ENCODE measurements around the gene LETMD1. TPM values are rescaled to one million over a fixed set of nuclear protein-coding genes. Genes with fewer than 3 reads are reported as not detected.

The LETMD1 gene
- total and polyA plus RNA-seq, 9 of the 15 experiments (the other 6 are each of a cell fraction or from before 2014, with no cell fraction given) = 58.7 to 163 (median 75.4) TPM

DNA sequence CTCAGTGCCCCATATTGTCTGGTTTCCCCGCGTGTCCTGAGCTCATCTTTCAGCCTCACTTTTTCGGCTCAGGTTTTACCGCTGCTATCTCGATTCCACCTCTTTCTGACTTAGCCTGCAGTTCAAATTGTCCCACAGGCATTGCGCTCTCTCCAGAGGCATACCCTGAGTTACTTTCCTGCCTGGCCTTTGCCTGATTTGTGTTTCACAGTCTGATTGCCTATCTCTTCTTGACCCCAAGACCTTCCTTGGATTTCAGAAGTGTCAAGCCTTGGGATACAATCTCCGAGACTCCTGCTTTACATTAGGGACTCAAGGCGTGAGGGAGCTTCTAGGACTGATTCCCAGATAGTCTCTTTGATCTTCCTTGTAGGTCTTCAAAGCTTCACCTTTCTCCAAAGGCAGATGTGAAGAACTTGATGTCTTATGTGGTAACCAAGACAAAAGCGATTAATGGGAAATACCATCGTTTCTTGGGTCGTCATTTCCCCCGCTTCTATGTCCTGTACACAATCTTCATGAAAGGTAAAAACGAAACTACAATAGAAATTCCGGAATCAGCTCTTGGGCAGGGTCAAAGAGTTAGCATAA is 629 bp downstream of the LETMD1 start (continued):
- TF ChIP-seq ZNF586 (CRISPR knock-in tag; conservative IDR thresholded peaks at IDR 0.05) (no peak), TEAD1 (CRISPR knock-in tag; IDR thresholded peaks at IDR 0.05) (peak in 1 of 2 experiments; percentile 14; a peak in 1 of 4 replicates), CREB1 (IDR thresholded peaks at IDR 0.05) (no peak), CREB1 (CRISPR knock-in tag; IDR thresholded peaks at IDR 0.05) (no peak), HEY1 (CRISPR knock-in tag; IDR thresholded peaks at IDR 0.05; ENCODE audit: borderline replicate concordance) (no peak), ZBTB26 (CRISPR knock-in tag; IDR thresholded peaks at IDR 0.05) (0 out of 2 replicates have a peak, but pooled peaks have one; percentile 36), ZNF785 (CRISPR knock-in tag; IDR thresholded peaks at IDR 0.05) (no peak), MAFG (tag; conservative IDR thresholded peaks at IDR 0.05) (no peak), ZNF695 (CRISPR knock-in tag; IDR thresholded peaks at IDR 0.05) (0 out of 2 replicates have a peak, but pooled peaks have one; percentile 44), KAT8 (IDR thresholded peaks at IDR 0.05; ENCODE audit: low read depth) (no peak), ZSCAN29 (IDR thresholded peaks at IDR 0.05) (no peak), DPF2 (IDR thresholded peaks at IDR 0.05) (0 out of 2 replicates have a peak, but pooled peaks have one; percentile 36), CREBBP (IDR thresholded peaks at IDR 0.05; ENCODE audit: low read depth, low read length) (no peak), CHD1 (IDR thresholded peaks at IDR 0.05; ENCODE audit: low read length) (peak; percentile 68), SMAD4 (CRISPR knock-in tag; conservative IDR thresholded peaks at IDR 0.05) (0 out of 2 replicates have a peak, but pooled peaks have one; percentile 19), BCLAF1 (IDR thresholded peaks at IDR 0.05; ENCODE audit: borderline replicate concordance in 1 of 2, control insufficient read depth in 1 of 2, low read depth in 2 of 2, low read length in 1 of 2) (peak in 1 of 2 experiments; percentile 32; a peak in 1 of 4 replicates)
- TF ChIP-seq, protein P1, sequence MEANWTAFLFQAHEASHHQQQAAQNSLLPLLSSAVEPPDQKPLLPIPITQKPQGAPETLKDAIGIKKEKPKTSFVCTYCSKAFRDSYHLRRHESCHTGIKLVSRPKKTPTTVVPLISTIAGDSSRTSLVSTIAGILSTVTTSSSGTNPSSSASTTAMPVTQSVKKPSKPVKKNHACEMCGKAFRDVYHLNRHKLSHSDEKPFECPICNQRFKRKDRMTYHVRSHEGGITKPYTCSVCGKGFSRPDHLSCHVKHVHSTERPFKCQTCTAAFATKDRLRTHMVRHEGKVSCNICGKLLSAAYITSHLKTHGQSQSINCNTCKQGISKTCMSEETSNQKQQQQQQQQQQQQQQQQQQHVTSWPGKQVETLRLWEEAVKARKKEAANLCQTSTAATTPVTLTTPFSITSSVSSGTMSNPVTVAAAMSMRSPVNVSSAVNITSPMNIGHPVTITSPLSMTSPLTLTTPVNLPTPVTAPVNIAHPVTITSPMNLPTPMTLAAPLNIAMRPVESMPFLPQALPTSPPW (CRISPR knock-in tag; IDR thresholded peaks at IDR 0.05) = peak; percentile 7; the same call in 1 of the 2 replicates
- TF ChIP-seq, protein P2, sequence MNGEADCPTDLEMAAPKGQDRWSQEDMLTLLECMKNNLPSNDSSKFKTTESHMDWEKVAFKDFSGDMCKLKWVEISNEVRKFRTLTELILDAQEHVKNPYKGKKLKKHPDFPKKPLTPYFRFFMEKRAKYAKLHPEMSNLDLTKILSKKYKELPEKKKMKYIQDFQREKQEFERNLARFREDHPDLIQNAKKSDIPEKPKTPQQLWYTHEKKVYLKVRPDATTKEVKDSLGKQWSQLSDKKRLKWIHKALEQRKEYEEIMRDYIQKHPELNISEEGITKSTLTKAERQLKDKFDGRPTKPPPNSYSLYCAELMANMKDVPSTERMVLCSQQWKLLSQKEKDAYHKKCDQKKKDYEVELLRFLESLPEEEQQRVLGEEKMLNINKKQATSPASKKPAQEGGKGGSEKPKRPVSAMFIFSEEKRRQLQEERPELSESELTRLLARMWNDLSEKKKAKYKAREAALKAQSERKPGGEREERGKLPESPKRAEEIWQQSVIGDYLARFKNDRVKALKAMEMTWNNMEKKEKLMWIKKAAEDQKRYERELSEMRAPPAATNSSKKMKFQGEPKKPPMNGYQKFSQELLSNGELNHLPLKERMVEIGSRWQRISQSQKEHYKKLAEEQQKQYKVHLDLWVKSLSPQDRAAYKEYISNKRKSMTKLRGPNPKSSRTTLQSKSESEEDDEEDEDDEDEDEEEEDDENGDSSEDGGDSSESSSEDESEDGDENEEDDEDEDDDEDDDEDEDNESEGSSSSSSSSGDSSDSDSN (IDR thresholded peaks at IDR 0.05; ENCODE audit: borderline replicate concordance in 1 of 2, low read depth in 2 of 2, low read length in 2 of 2) = 0 out of 4 replicates have a peak, but pooled peaks of 1 of the 2 experiments have one; percentile 31

Measured in K562 (cell line).